ENCODE results near the gene PPFIA3. TPM values are rescaled to one million over a fixed set of nuclear protein-coding genes. Genes with fewer than 3 reads are reported as not detected.
"Not testable (repeated sequence)": the region's sequence is repeated elsewhere in the genome, so short reads cannot be mapped to it uniquely, and the experiment has no call there.

PPFIA3 gene
- total RNA-seq, 1 experiment from 2014 or later: 6.7 TPM

DNA sequence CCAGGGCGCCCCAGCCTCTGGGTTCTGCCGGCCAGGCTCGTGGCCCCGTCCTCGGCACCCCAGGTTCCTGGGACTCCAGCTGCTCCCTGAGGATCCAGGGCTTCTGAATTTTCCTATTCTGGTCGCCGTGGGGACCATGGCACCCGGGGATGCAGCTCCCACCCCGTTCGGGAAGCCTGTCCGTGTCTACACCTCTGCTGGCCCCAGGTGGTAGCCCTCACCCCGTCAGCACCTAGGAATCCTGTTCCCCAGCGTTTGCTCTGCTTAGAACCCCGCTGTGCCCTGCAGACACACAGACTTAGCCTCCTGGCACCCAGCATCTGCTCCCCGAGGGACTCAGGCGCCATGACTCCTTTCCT is 960 bp downstream of the PPFIA3 start:
- intact Hi-C loops (cut with micrococcal nuclease): no loop called here
- Mint-ChIP-seq H3K4me3 (ENCODE audit: unreplicated experiment) (peak overlapping the region; percentile 83), H3K4me1 (ENCODE audit: insufficient read depth, unreplicated experiment) (peaks cover 31% of the 10 kb centered on the region), H3K9me3 (ENCODE audit: unreplicated experiment) (no peaks in the 10 kb centered on the region), H3K36me3 (ENCODE audit: insufficient read depth, unreplicated experiment) (peaks cover 25% of the 10 kb centered on the region), H3K27me3 (ENCODE audit: insufficient read depth, unreplicated experiment) (no peaks in the 10 kb centered on the region), H3K27ac (ENCODE audit: low read depth, unreplicated experiment) (peak overlapping the region; percentile 46)
- no TSS peak for BruUV-seq (replicated peaks)
- ChIA-PET POLR2A (interaction anchor here (0.6 to 2.2 kb wide), 8 partner anchors 8 to 152 kb away, joined by 3 to 8 read pairs (median 6); no protein-coding TSS in a partner anchor), CTCF (interaction anchor here (0.6 to 2.6 kb wide), 6 partner anchors 14 to 78 kb away, joined by 3 to 10 read pairs (median 4); no protein-coding TSS in a partner anchor)
- DNase-seq (ENCODE audit: unreplicated experiment): no peak
- TF ChIP-seq, protein P1, sequence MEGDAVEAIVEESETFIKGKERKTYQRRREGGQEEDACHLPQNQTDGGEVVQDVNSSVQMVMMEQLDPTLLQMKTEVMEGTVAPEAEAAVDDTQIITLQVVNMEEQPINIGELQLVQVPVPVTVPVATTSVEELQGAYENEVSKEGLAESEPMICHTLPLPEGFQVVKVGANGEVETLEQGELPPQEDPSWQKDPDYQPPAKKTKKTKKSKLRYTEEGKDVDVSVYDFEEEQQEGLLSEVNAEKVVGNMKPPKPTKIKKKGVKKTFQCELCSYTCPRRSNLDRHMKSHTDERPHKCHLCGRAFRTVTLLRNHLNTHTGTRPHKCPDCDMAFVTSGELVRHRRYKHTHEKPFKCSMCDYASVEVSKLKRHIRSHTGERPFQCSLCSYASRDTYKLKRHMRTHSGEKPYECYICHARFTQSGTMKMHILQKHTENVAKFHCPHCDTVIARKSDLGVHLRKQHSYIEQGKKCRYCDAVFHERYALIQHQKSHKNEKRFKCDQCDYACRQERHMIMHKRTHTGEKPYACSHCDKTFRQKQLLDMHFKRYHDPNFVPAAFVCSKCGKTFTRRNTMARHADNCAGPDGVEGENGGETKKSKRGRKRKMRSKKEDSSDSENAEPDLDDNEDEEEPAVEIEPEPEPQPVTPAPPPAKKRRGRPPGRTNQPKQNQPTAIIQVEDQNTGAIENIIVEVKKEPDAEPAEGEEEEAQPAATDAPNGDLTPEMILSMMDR (IDR thresholded peaks at IDR 0.05; ENCODE audit: unreplicated experiment): no peak

DNA sequence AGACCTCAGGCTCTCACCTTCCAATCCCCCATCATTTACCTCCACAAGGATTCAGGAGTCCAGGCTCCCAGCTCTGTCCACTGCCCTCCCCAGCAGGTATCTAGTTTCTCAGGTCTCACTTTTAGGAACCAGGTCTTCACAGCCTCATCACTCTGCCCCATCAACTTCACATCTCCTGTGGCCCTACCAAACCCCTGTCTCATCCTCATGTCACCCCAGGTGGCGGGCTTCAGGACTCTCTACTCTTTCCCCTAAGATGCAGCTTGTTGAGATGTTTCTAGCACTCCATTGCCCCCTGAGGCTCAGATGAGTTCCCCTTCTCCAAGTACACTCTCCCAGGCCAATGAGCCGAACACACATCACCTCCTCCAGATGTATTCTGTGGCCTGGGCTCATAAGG is 1.5 kb downstream of the PPFIA3 start:
- Mint-ChIP-seq H3K4me3 (ENCODE audit: unreplicated experiment) (peak overlapping the region; percentile 83), H3K4me1 (ENCODE audit: insufficient read depth, unreplicated experiment) (peaks cover 31% of the 10 kb centered on the region), H3K27ac (ENCODE audit: low read depth, unreplicated experiment) (no peak overlapping the region), H3K9me3 (ENCODE audit: unreplicated experiment) (no peaks in the 10 kb centered on the region), H3K36me3 (ENCODE audit: insufficient read depth, unreplicated experiment) (peaks cover 25% of the 10 kb centered on the region), H3K27me3 (ENCODE audit: insufficient read depth, unreplicated experiment) (no peaks in the 10 kb centered on the region)
- CTCF ChIA-PET: interaction anchor here (0.6 to 2.6 kb wide), 7 partner anchors 14 to 161 kb away, joined by 3 to 10 read pairs (median 4); no protein-coding TSS in a partner anchor
- POLR2A ChIA-PET: interaction anchor here (0.7 to 2.2 kb wide), 4 partner anchors 18 to 152 kb away, joined by 3 to 8 read pairs (median 3); no protein-coding TSS in a partner anchor
- no TSS peak for BruUV-seq (replicated peaks)
- TF ChIP-seq, protein P1 (IDR thresholded peaks at IDR 0.05; ENCODE audit: unreplicated experiment): no peak
- DNase-seq (ENCODE audit: unreplicated experiment): no peak
- intact Hi-C loops (cut with micrococcal nuclease): no loop called here

DNA sequence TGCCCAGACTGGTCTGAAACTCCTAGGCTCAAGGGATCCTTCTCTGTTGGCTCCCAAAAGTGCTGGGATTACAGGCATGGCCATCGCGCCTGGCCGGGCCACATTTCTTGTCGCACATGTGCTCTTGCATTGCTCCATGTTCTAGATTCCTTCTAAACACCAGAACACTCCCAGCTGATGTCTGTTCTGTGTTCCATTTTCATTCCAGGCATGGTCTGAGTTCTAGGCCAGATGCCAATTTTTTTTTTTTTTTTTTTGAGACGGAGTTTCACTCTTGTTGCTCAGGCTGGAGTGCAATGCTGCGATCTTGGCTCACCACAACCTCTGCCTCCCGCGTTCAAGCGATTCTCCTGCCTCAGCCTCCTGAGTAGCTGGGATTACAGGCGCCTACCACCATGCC is 2.5 kb downstream of the PPFIA3 start:
- H3K9me3 Mint-ChIP-seq (ENCODE audit: unreplicated experiment); BruUV-seq (replicated peaks); DNase-seq (ENCODE audit: unreplicated experiment); H3K4me3 Mint-ChIP-seq (ENCODE audit: unreplicated experiment); H3K27ac Mint-ChIP-seq (ENCODE audit: low read depth, unreplicated experiment); intact Hi-C loops (cut with micrococcal nuclease); H3K27me3 Mint-ChIP-seq (ENCODE audit: insufficient read depth, unreplicated experiment): not testable (repeated sequence)
- Mint-ChIP-seq H3K4me1 (ENCODE audit: insufficient read depth, unreplicated experiment) (peaks cover 21% of the 10 kb centered on the region), H3K36me3 (ENCODE audit: insufficient read depth, unreplicated experiment) (peaks cover 20% of the 10 kb centered on the region)
- CTCF ChIA-PET: interaction anchor here (2.6 kb wide), 1 partner anchor 24 kb away, joined by 10 read pairs; no protein-coding TSS in a partner anchor
- POLR2A ChIA-PET: interaction anchor here (0.7 kb wide), 1 partner anchor 17 kb away, joined by 3 read pairs; no protein-coding TSS in a partner anchor

DNA sequence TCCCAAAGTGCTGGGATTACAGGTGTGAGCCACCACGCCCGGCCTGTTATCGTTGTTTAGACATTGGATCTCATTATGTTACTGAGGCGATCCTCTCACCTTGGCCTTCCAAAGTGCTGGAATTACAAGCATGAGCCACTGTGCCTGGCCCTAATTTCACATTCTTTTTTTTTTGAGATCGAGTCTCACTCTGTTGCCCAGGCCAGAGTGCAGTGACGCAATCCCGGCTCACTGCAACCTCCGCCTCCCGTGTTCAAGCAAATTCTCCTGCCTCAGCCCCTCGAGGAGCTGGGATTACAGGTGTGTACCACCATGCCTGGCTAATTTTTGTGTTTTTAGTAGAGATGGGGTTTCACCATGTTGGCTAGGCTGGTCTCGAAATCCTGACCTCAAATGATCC is 3.9 kb downstream of the PPFIA3 start:
- intact Hi-C loops (cut with micrococcal nuclease); DNase-seq (ENCODE audit: unreplicated experiment); H3K27me3 Mint-ChIP-seq (ENCODE audit: insufficient read depth, unreplicated experiment); H3K9me3 Mint-ChIP-seq (ENCODE audit: unreplicated experiment); H3K27ac Mint-ChIP-seq (ENCODE audit: low read depth, unreplicated experiment); POLR2A ChIA-PET; BruUV-seq (replicated peaks); H3K4me3 Mint-ChIP-seq (ENCODE audit: unreplicated experiment): not testable (repeated sequence)
- H3K36me3 Mint-ChIP-seq (ENCODE audit: insufficient read depth, unreplicated experiment): peaks cover 14% of the 10 kb centered on the region
- peaks cover 15% of the 10 kb centered on the region for H3K4me1 Mint-ChIP-seq (ENCODE audit: insufficient read depth, unreplicated experiment)
- CTCF ChIA-PET: interaction anchor here (0.6 kb wide), 1 partner anchor 152 kb away, joined by 3 read pairs; no protein-coding TSS in a partner anchor

DNA sequence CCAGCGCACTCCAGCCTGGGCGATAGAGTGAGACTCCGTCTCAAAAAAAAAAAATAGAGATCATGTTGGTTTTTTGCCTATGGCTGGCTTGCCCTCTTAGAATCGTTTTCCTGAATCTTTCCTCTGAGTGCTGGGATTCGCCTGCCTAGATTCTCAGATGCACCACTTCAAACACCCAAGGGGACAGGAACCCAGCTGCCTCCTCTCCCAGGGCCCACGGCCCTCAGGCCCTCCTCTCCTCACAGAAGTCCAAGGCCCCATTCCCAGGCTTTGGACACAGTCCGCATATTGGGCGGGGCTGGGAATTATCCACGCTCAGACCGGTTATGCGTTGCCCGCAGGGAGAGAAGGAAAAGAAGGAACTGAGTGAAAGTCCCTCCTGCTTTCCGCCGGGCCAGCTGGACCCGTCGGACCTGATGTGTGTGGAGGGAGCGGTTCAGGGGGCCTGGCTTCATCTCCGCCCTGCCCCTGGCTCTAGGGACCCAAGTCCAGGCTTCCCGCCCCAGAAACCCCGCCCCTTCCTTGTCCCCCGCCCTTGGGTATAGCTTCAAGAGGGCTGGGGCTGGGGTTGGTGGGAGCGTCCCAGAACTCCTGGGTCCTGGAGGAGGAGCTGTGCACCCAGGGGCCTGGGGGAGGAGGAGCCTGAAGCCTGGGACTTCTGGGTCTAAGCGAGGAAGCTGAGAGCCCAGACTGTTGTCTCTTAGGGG is 5.8 kb downstream of the PPFIA3 start:
- DNase-seq (ENCODE audit: unreplicated experiment): no peak
- no peaks in the 10 kb centered on the region for H3K9me3 Mint-ChIP-seq (ENCODE audit: unreplicated experiment)
- BruUV-seq (replicated peaks): no TSS peak
- intact Hi-C loops (cut with micrococcal nuclease): no loop called here
- peaks cover 12% of the 10 kb centered on the region for H3K36me3 Mint-ChIP-seq (ENCODE audit: insufficient read depth, unreplicated experiment)
- ChIA-PET CTCF (interaction anchor here (0.6 to 1.0 kb wide), 3 partner anchors 28 to 100 kb away, joined by 3 to 5 read pairs (median 4); no protein-coding TSS in a partner anchor), POLR2A (no interaction called here)
- peaks cover 18% of the 10 kb centered on the region for H3K4me1 Mint-ChIP-seq (ENCODE audit: insufficient read depth, unreplicated experiment)
- H3K27me3 Mint-ChIP-seq (ENCODE audit: insufficient read depth, unreplicated experiment): no peaks in the 10 kb centered on the region
- TF ChIP-seq, protein P1 (IDR thresholded peaks at IDR 0.05; ENCODE audit: unreplicated experiment): no peak
- H3K4me3 Mint-ChIP-seq (ENCODE audit: unreplicated experiment): no peak overlapping the region
- H3K27ac Mint-ChIP-seq (ENCODE audit: low read depth, unreplicated experiment): no peak overlapping the region
